PC-3 (cell line): ENCODE data around the gene TACC2. TPM values are rescaled to one million over a fixed set of nuclear protein-coding genes. Genes with fewer than 3 reads are reported as not detected.

ENCODE experiments used
- ATAC-seq: fragments of 200-7000 bp; cut with Tn5 transposase; 2 replicates; pipeline ENCODE4 v1.9.1; 2020; ENCODE audit warnings: mild to moderate bottlenecking, moderate library complexity
- BruUV-seq: library from RNA; stranded (reverse); fragments of 400-500 nt; replicated peaks from 2 replicates; lab custom pipeline; 2021; lab: Mats Ljungman, UMichigan
- CTCF ChIA-PET: fragments of 300-600 bp; sonication (Branson Sonifier 250); formaldehyde crosslinking; loops from one replicate; lab custom pipeline; 2022; ENCODE audit warnings: antibody characterized with exemption; lab: Charles Lee
- POLR2A ChIA-PET: fragments of 300-600 bp; sonication (Branson Sonifier 250); formaldehyde crosslinking; loops from one replicate; lab custom pipeline; 2022; ENCODE audit warnings: antibody characterized with exemption; ENCODE audit not compliant: unreplicated experiment; lab: Charles Lee
- DNase-seq: peaks from one replicate; pipeline ENCODE4 v3.0.0-alpha.2; 2015
- H2AFZ ChIP-seq: fragments of 300-600 bp; sonication (generic); 2 replicates; pipeline ENCODE4 v1.6.0; 2016; ENCODE audit warnings: antibody characterized with exemption, low read length
- H3F3A ChIP-seq: fragments of 300-600 bp; sonication (generic); one replicate; pipeline ENCODE4 v1.6.0; 2017; ENCODE audit warnings: antibody characterized with exemption, low read length, control low read depth, mild to moderate bottlenecking; ENCODE audit not compliant: unreplicated experiment
- H3K27ac ChIP-seq: fragments of 300-600 bp; sonication (generic); 2 replicates; pipeline ENCODE4 v1.5.1; 2016; ENCODE audit warnings: mild to moderate bottlenecking, low read length
- H3K27me3 ChIP-seq: fragments of 300-600 bp; sonication (generic); 2 replicates; pipeline ENCODE4 v1.6.1; 2016; ENCODE audit warnings: low read length, mixed read lengths
- H3K36me3 ChIP-seq: fragments of 300-600 bp; sonication (generic); 2 replicates; pipeline ENCODE4 v1.6.1; 2016; ENCODE audit warnings: low read depth, mixed run types, low read length, mixed read lengths
- H3K4me1 ChIP-seq: fragments of 300-600 bp; sonication (generic); 2 replicates; pipeline ENCODE4 v1.5.1; 2016; ENCODE audit warnings: low read length; ENCODE audit not compliant: insufficient read depth
- H3K4me2 ChIP-seq: fragments of 300-600 bp; sonication (generic); 2 replicates; pipeline ENCODE4 v1.6.0; 2016; ENCODE audit warnings: low read length
- H3K4me3 ChIP-seq: fragments of 300-600 bp; sonication (generic); 2 replicates; pipeline ENCODE4 v1.5.1; 2016; ENCODE audit warnings: mild to moderate bottlenecking, low read length, mixed read lengths
- H3K79me2 ChIP-seq: fragments of 300-600 bp; sonication (generic); 2 replicates; pipeline ENCODE4 v1.6.1; 2017; ENCODE audit warnings: low read length, mixed read lengths
- H3K9ac ChIP-seq: fragments of 300-600 bp; sonication (generic); 2 replicates; pipeline ENCODE4 v1.6.0; 2016; ENCODE audit warnings: mild to moderate bottlenecking, low read length
- H3K9me2 ChIP-seq: fragments of 300-600 bp; sonication (generic); replicated peaks from 2 replicates; pipeline ENCODE4 v1.6.1; 2016; ENCODE audit warnings: mixed run types, low read length, mixed read lengths
- H3K9me3 ChIP-seq: fragments of 300-600 bp; sonication (generic); 2 replicates; pipeline ENCODE4 v1.6.1; 2016; ENCODE audit warnings: low read length, mixed read lengths
- H4K20me1 ChIP-seq: fragments of 300-600 bp; sonication (generic); 2 replicates; pipeline ENCODE4 v1.6.1; 2016; ENCODE audit warnings: low read length, mixed read lengths
- EZH2 ChIP-seq: fragments of 300-600 bp; sonication (generic); IDR thresholded peaks from one replicate; pipeline ENCODE4 v1.6.1; 2017; ENCODE audit warnings: antibody characterized with exemption, mild to moderate bottlenecking, low read length; ENCODE audit not compliant: unreplicated experiment
- EZH2phosphoT487 ChIP-seq: fragments of 300-600 bp; sonication (generic); IDR thresholded peaks from 2 replicates; pipeline ENCODE4 v1.6.1; 2018; ENCODE audit warnings: mild to moderate bottlenecking, antibody characterized with exemption, low read length, borderline replicate concordance
- intact Hi-C: fragments of 100-400 bp; cut with micrococcal nuclease; formaldehyde crosslinking; loops from 2 replicates; pipeline ENCODE4 v1.9.0; 2023
- total RNA-seq: library from RNA; depleted of rRNA; stranded (reverse); fragments of >200 nt; gene quantifications from 2 replicates; pipeline ENCODE4 v1.2.3, GENCODE V29; 2014
- TF ChIP-seq, protein P1 (sequence below): fragments of 300-600 bp; sonication (generic); conservative IDR thresholded peaks from 2 replicates; pipeline ENCODE4 v1.5.1; 2017; ENCODE audit warnings: antibody characterized with exemption, low read depth, mild to moderate bottlenecking, low read length

Gene TACC2
- total RNA-seq, 1 experiment from 2014 or later: 31.7 TPM

DNA sequence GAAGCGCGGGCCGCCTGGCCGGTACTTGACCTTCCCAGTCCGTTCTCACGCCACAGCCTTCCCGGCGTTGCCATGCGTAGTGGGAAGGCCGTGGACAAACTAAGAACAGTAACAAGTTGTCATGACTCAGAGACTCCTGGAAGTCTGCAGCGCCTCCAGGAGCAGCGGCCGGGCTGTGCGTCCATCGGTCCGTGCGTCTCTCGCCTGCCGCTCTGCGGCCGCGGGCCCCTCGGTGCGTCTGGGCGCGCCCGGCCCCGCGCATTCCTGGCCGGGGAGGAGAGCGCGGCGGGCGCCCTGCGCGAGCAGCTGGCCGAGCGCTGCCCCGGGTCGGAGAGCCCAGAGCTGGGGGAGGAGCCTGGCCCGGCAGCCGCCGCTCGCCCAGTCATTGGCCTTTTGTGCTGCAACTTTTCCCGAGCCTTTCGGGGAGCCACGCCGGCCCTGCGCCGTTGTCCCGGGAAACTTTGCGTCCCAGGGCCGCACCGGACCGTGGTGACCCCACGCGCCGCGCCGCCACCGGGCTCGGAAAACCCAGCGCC is 123.7 kb downstream of the TACC2 start:
- Histone ChIP-seq H3F3A (no peaks in the 10 kb centered on the region), H4K20me1 (peaks cover 37% of the 10 kb centered on the region), H2AFZ (0 out of 2 replicates have a peak overlapping the region, but pooled peaks have one; percentile 35), H3K36me3 (no peaks in the 10 kb centered on the region), H3K27me3 (no peaks in the 10 kb centered on the region), H3K9me3 (no peaks in the 10 kb centered on the region), H3K9ac (peak overlapping the region; percentile 100), H3K9me2 (no peaks in the 10 kb centered on the region), H3K79me2 (peaks cover 49% of the 10 kb centered on the region), H3K4me1 (peaks cover 32% of the 10 kb centered on the region), H3K27ac (peak overlapping the region; percentile 99), H3K4me3 (peak overlapping the region; percentile 87), H3K4me2 (peak overlapping the region; percentile 92)
- CTCF ChIA-PET: interaction anchor here (0.6 to 1.4 kb wide), 8 partner anchors 29 to 138 kb away, joined by 3 to 11 read pairs (median 4); no protein-coding TSS in a partner anchor
- intact Hi-C loops: loop anchor here (1.0 to 2.0 kb wide), 6 partner anchors 23 to 184 kb away; partner anchors contain the start of genes ATE1 and NSMCE4A
- BruUV-seq: no TSS peak
- POLR2A ChIA-PET: interaction anchor here (0.6 to 0.8 kb wide), 4 partner anchors 10 to 139 kb away, joined by 3 to 4 read pairs (median 3); no protein-coding TSS in a partner anchor
- TF ChIP-seq EZH2: no peak
- TF ChIP-seq, protein P1, sequence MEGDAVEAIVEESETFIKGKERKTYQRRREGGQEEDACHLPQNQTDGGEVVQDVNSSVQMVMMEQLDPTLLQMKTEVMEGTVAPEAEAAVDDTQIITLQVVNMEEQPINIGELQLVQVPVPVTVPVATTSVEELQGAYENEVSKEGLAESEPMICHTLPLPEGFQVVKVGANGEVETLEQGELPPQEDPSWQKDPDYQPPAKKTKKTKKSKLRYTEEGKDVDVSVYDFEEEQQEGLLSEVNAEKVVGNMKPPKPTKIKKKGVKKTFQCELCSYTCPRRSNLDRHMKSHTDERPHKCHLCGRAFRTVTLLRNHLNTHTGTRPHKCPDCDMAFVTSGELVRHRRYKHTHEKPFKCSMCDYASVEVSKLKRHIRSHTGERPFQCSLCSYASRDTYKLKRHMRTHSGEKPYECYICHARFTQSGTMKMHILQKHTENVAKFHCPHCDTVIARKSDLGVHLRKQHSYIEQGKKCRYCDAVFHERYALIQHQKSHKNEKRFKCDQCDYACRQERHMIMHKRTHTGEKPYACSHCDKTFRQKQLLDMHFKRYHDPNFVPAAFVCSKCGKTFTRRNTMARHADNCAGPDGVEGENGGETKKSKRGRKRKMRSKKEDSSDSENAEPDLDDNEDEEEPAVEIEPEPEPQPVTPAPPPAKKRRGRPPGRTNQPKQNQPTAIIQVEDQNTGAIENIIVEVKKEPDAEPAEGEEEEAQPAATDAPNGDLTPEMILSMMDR: peak; percentile 43; the same call in 1 of the 2 replicates
- TF ChIP-seq EZH2phosphoT487: peak; percentile 91
- peak; percentile 86 for DNase-seq
- peak; percentile 74 for ATAC-seq

DNA sequence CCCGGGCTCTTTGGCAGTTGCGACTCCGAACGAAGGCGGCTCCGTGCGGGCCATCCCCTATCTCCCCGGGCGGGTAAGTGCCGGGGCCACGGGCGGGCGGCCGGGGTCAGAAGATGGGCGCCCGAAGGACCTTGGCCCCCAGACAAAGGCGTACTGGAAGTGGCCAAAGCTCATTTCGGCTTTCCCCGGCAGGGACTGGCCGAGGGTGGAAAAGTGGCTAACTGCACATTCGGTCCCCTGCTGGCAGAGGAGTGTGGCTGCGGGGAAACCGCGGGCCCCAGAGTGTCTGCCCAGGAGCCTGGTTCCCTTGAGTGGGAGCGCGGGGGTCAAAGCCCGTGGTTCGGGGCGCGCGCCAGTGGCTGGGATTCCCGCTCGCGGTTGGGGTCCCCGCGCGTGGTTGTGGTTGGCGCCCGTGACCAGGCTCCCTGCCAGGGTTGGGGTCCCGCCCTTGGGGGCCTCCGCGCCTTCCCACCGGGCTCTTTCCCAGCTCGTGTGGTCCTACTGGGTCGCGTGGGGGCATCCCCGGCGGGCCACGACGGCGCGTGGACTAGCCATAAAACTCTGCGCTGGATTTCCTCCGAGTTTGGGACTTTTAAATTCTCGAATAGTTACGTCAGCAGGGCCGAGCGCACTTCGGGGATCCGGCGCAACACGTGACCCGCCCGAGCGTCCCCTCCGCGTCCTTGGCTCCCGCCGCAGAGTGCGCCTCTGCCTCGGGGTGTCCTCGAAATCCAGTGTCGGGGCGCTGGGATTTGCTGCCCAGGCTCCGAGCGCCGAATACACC is 124.4 kb downstream of the TACC2 start:
- ATAC-seq (peak; percentile 54), DNase-seq (peak; percentile 67)
- ChIA-PET CTCF (interaction anchor here (0.6 to 1.0 kb wide), 6 partner anchors 28 to 139 kb away, joined by 3 to 11 read pairs (median 5); no protein-coding TSS in a partner anchor), POLR2A (interaction anchor here (0.6 to 0.8 kb wide), 2 partner anchors 56 to 140 kb away, joined by 3 to 4 read pairs; no protein-coding TSS in a partner anchor)
- Histone ChIP-seq H3K9me2 (no peaks in the 10 kb centered on the region), H3K9ac (peak overlapping the region; percentile 100), H4K20me1 (peaks cover 44% of the 10 kb centered on the region), H3K4me1 (peaks cover 32% of the 10 kb centered on the region), H2AFZ (0 out of 2 replicates have a peak overlapping the region, but pooled peaks have one; percentile 29), H3K4me3 (peak overlapping the region; percentile 87), H3K27ac (peak overlapping the region; percentile 99), H3K79me2 (peaks cover 56% of the 10 kb centered on the region), H3K27me3 (no peaks in the 10 kb centered on the region), H3K4me2 (peak overlapping the region; percentile 92), H3K9me3 (no peaks in the 10 kb centered on the region), H3K36me3 (no peaks in the 10 kb centered on the region), H3F3A (no peaks in the 10 kb centered on the region)
- no peak for TF ChIP-seq EZH2
- TF ChIP-seq, protein P1: peak; percentile 32; the same call in 1 of the 2 replicates
- peak; percentile 65; the same call in 1 of the 2 replicates for TF ChIP-seq EZH2phosphoT487
- intact Hi-C loops: loop anchor here (1.0 to 2.0 kb wide), 4 partner anchors 27 to 185 kb away; partner anchors contain the start of genes ATE1 and NSMCE4A
- TSS peak; percentile 79 for BruUV-seq
